Neuron (in vitro differentiated cells): ENCODE measurements around the gene ACVR1.

Source experiments
- H2AFZ ChIP-seq: one replicate; pipeline ENCODE4 v1.6.1; 2013; ENCODE audit warnings: low read depth, mild to moderate bottlenecking, inconsistent platforms, low read length, moderate library complexity
- H3K27me3 ChIP-seq: one replicate; pipeline ENCODE4 v1.6.1; 2013; ENCODE audit warnings: low read length; ENCODE audit not compliant: insufficient read depth
- H3K36me3 ChIP-seq: one replicate; pipeline ENCODE4 v1.6.1; 2013; ENCODE audit warnings: low read length; ENCODE audit not compliant: insufficient read depth
- H3K4me1 ChIP-seq: one replicate; pipeline ENCODE4 v1.6.1; 2013; ENCODE audit warnings: low read length; ENCODE audit not compliant: insufficient read depth
- H3K4me3 ChIP-seq: 2 replicates; pipeline ENCODE4 v1.5.1; 2013; ENCODE audit warnings: mild to moderate bottlenecking, low read length, moderate library complexity
- H3K9me3 ChIP-seq: one replicate; pipeline ENCODE4 v1.6.1; 2013; ENCODE audit warnings: low read length

ACVR1 gene

GRCh38 chr2:157902692-157903091, 26.6 kb upstream of the ACVR1 start:
- peaks cover 4% of the 10 kb centered on the region for H3K27me3 ChIP-seq

GRCh38 chr2:157901325-157901724, 25.2 kb upstream of the ACVR1 start:
- Histone ChIP-seq H3K9me3 (no peaks in the 10 kb centered on the region), H3K27me3 (peaks cover 4% of the 10 kb centered on the region), H3K4me3 (no peak overlapping the region), H2AFZ (no peak overlapping the region), H3K36me3 (no peaks in the 10 kb centered on the region), H3K4me1 (no peaks in the 10 kb centered on the region)

More at GRCh38 chr2:157902692-157903091, 26.6 kb upstream of the ACVR1 start:
- H3K36me3 ChIP-seq = no peaks in the 10 kb centered on the region
- no peaks in the 10 kb centered on the region for H3K4me1 ChIP-seq
- no peak overlapping the region for H2AFZ ChIP-seq
- no peaks in the 10 kb centered on the region for H3K9me3 ChIP-seq
- H3K4me3 ChIP-seq = no peak overlapping the region

- Histone ChIP-seq H3K27me3 (peaks cover 4% of the 10 kb centered on the region), H3K4me3 (no peak overlapping the region)
These were observed 24.6 kb upstream of the ACVR1 start for GRCh38 chr2:157900684-157901083.

GRCh38 chr2:157900203-157900602, 24.1 kb upstream of the ACVR1 start:
- H3K4me1 ChIP-seq = peaks cover 1% of the 10 kb centered on the region

More at GRCh38 chr2:157900684-157901083, 24.6 kb upstream of the ACVR1 start:
- Histone ChIP-seq H3K36me3 (no peaks in the 10 kb centered on the region), H2AFZ (no peak overlapping the region), H3K9me3 (no peaks in the 10 kb centered on the region), H3K4me1 (no peaks in the 10 kb centered on the region)

GRCh38 chr2:157899125-157899839, 23.2 kb upstream of the ACVR1 start:
- Histone ChIP-seq H3K9me3 (no peaks in the 10 kb centered on the region), H3K36me3 (no peaks in the 10 kb centered on the region), H3K27me3 (peaks cover 4% of the 10 kb centered on the region), H3K4me3 (no peak overlapping the region), H3K4me1 (peaks cover 2% of the 10 kb centered on the region), H2AFZ (no peak overlapping the region)

More at GRCh38 chr2:157900203-157900602, 24.1 kb upstream of the ACVR1 start:
- H3K9me3 ChIP-seq = no peaks in the 10 kb centered on the region
- no peaks in the 10 kb centered on the region for H3K36me3 ChIP-seq
- no peak overlapping the region for H3K4me3 ChIP-seq
- peaks cover 4% of the 10 kb centered on the region for H3K27me3 ChIP-seq
- no peak overlapping the region for H2AFZ ChIP-seq

GRCh38 chr2:157898591-157898996, 22.5 kb upstream of the ACVR1 start:
- H3K9me3 ChIP-seq = no peaks in the 10 kb centered on the region
- no peak overlapping the region for H3K4me3 ChIP-seq
- H3K36me3 ChIP-seq = no peaks in the 10 kb centered on the region
- H3K4me1 ChIP-seq = peaks cover 2% of the 10 kb centered on the region
- peaks cover 3% of the 10 kb centered on the region for H3K27me3 ChIP-seq
- H2AFZ ChIP-seq = no peak overlapping the region

- no peak overlapping the region for H2AFZ ChIP-seq
- H3K27me3 ChIP-seq = no peaks in the 10 kb centered on the region
- H3K4me1 ChIP-seq = peaks cover 2% of the 10 kb centered on the region
- H3K4me3 ChIP-seq = no peak overlapping the region
- H3K36me3 ChIP-seq = no peaks in the 10 kb centered on the region
- H3K9me3 ChIP-seq = no peaks in the 10 kb centered on the region
These were observed 21.2 kb upstream of the ACVR1 start for GRCh38 chr2:157897106-157897971.

- no peak overlapping the region for H2AFZ ChIP-seq
- no peaks in the 10 kb centered on the region for H3K27me3 ChIP-seq
- no peaks in the 10 kb centered on the region for H3K36me3 ChIP-seq
- H3K4me1 ChIP-seq = peaks cover 14% of the 10 kb centered on the region
- no peaks in the 10 kb centered on the region for H3K9me3 ChIP-seq
- H3K4me3 ChIP-seq = no peak overlapping the region
These were observed 19.4 kb upstream of the ACVR1 start for GRCh38 chr2:157895531-157895930.

- Histone ChIP-seq H3K9me3 (no peaks in the 10 kb centered on the region), H3K36me3 (no peaks in the 10 kb centered on the region), H3K4me3 (no peak overlapping the region), H3K27me3 (no peaks in the 10 kb centered on the region), H2AFZ (no peak overlapping the region), H3K4me1 (peaks cover 14% of the 10 kb centered on the region)
These were observed 18.7 kb upstream of the ACVR1 start for GRCh38 chr2:157894694-157895435.

GRCh38 chr2:157893611-157894010, 17.5 kb upstream of the ACVR1 start:
- Histone ChIP-seq H3K4me3 (no peak overlapping the region), H2AFZ (no peak overlapping the region), H3K9me3 (no peaks in the 10 kb centered on the region), H3K27me3 (no peaks in the 10 kb centered on the region), H3K4me1 (peaks cover 14% of the 10 kb centered on the region), H3K36me3 (no peaks in the 10 kb centered on the region)

- no peaks in the 10 kb centered on the region for H3K27me3 ChIP-seq
- H3K4me3 ChIP-seq = no peak overlapping the region
These were observed 15.5 kb upstream of the ACVR1 start for GRCh38 chr2:157891643-157892041.

GRCh38 chr2:157890969-157891642, 15.0 kb upstream of the ACVR1 start:
- Histone ChIP-seq H3K4me3 (no peak overlapping the region), H3K36me3 (no peaks in the 10 kb centered on the region), H3K27me3 (no peaks in the 10 kb centered on the region), H3K9me3 (no peaks in the 10 kb centered on the region), H2AFZ (no peak overlapping the region), H3K4me1 (peaks cover 14% of the 10 kb centered on the region)

More at GRCh38 chr2:157891643-157892041, 15.5 kb upstream of the ACVR1 start:
- no peak overlapping the region for H2AFZ ChIP-seq
- H3K4me1 ChIP-seq = peaks cover 14% of the 10 kb centered on the region
- H3K36me3 ChIP-seq = no peaks in the 10 kb centered on the region
- H3K9me3 ChIP-seq = no peaks in the 10 kb centered on the region
